Germinal center (tissue), 1 donor: ENCODE measurements around the gene RPP25L.
"Not testable (repeated sequence)": the region's sequence is repeated elsewhere in the genome, so short reads cannot be mapped to it uniquely, and the experiment has no call there.

Experiments
- DNase-seq: peaks from one replicate; pipeline ENCODE4 v3.0.0; 2012; ENCODE audit warnings: mixed read lengths, low spot score

The RPP25L gene, protein sequence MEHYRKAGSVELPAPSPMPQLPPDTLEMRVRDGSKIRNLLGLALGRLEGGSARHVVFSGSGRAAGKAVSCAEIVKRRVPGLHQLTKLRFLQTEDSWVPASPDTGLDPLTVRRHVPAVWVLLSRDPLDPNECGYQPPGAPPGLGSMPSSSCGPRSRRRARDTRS

DNA sequence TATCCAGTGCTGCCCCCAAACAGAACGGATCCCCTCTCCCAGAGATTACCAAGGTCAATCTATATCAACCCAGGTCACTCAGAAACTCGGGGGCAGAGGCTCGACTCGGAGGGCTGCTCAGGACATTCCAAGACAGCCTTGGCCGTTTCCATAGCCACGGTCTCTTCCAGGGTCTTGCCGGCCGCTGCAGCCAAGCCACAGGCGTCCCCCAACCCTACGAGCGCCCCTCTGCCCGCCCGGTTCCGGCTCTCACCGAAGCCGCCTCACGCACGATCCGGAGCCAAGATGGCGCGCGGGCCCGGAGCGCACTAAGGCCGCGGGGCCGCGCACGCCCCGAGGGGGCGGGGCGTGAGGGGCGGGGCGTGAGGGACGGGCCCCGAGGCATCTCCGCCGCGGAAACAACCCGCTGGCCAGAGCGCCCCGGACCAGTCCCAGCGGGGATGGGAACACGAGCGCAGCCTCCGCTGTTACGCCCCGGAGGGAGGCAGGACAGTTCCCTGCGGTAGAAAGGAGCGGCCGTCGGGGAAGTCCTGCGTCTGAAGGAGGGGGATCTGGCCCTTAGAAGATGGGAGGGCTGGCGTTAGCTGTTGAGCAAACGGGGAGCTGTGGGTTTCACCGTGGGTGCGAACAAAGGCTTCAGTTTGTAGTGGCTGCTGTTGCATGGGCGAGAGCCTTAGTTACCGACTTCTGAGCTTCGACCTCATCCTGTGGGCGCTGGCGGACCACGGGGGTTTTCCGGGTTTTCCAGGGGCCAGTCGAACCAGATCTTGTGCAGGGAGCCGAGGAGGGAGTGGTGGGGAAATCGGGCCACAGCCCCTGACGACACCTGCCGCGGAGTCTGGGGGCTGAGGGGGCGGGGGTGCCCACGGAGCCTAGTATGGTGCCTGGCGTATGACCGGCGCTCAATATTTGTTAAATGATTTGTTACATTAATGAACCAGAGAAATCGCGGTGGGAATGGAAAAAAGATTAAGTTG, at the start of gene RPP25L:
TSS of gene RPP25L (minus strand) at position 287 of the 977 bp plus-strand sequence. CDS start 801 bp downstream, outside the sequence.
- peak; percentile 93 for DNase-seq

- no peak for DNase-seq
Measured at GRCh38 chr9:34659592-34660253, 47.8 kb upstream of the RPP25L start.

DNA sequence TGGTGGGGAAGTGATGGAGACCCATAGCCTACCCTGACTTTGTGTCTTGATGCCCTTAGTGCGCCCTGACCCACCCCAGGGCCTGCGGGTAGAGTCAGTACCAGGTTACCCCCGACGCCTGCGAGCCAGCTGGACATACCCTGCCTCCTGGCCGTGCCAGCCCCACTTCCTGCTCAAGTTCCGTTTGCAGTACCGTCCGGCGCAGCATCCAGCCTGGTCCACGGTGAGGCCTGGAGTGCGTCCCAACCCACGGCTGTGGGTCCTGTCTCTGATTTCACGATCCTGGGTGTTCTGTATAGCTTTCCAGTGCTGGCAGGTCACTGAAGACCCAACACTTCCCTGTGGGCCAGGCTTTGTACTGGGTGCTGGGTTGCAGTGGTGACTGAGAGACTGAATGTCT, 46.6 kb upstream of the RPP25L start:
- no peak for DNase-seq

DNA sequence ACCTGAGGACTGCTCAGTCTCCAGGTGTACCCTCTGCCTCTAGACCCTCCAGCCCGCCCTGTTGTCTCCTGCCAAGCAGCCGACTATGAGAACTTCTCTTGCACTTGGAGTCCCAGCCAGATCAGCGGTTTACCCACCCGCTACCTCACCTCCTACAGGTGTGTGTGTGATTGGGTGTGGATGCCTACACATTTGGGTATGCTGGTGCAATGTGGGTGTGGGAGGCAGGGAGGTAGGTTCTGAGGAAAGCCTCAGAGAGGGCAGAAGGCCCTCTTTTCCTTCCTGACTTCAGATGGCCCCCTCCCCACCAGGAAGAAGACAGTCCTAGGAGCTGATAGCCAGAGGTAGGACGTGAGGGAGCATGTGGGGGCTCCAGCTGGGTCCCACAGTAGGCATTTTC, 45.1 kb upstream of the RPP25L start:
- no peak for DNase-seq

GRCh38 chr9:34655394-34655793, 43.5 kb upstream of the RPP25L start:
- DNase-seq = no peak

- no peak for DNase-seq
Measured at GRCh38 chr9:34654323-34655051, 42.6 kb upstream of the RPP25L start.

DNA sequence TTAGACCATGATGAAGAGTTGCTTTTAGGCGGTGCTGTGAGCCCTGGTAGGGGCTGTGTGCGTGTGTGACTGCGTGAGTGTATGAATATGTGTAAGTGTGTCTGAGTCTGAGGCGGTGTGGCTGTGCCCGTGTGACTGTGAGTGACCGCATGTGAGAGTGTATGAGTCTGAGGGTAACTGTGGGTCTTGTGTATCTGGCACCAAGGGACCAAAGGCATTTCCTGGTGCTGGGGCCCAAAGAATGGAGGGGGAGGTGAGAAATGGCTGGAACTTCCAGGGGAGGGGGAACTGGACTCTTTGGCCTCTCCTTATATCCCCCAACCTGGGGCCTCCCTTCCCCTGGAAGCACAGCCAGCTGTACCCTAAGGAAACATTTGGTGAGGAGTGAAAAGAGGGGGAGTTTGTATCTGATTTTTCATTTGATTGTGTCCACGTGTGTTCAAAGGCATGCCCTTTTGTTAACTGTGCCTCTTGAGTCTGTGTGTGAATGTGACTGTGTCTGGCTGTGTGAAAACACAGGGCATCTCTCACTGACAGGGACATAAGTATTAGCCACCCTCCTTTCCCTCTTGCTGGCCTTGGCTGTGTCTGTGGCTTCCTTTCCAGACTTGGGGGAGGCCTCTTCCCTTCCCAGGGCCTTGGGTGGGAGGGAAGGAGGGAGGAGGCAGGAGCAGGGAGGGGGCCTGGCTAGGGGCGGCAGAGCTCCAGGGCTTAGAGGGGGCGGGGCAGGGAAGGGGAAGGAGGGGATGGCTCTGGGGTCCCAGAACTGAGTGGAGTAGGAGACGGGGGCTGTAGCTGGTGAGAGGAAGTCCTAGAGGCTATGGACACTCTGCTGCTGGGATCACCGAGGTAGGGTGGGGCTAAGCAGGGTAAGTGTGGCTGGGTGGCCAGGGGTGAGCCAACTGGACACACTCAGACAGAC, 41.5 kb upstream of the RPP25L start:
- DNase-seq = no peak

DNA sequence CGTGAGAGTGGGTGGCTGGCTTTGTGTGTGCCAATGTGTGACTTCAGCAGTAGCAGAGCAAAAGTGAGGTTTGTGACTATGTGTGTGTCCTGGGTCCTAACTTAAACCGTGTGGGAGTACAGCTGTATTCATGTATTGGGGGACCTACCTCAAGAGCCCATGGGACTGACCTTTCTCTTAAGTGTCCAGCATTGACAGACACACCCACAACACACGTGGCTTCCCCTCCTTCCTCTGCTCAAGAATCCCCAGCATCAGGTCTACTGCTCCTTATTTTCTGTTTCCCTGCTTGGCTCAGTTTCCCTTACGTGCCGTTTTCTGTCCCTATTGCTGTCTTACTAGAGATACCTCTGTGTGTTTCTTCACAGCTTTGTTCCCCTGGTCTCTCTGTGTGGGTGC, 40.7 kb upstream of the RPP25L start:
- DNase-seq = no peak

DNA sequence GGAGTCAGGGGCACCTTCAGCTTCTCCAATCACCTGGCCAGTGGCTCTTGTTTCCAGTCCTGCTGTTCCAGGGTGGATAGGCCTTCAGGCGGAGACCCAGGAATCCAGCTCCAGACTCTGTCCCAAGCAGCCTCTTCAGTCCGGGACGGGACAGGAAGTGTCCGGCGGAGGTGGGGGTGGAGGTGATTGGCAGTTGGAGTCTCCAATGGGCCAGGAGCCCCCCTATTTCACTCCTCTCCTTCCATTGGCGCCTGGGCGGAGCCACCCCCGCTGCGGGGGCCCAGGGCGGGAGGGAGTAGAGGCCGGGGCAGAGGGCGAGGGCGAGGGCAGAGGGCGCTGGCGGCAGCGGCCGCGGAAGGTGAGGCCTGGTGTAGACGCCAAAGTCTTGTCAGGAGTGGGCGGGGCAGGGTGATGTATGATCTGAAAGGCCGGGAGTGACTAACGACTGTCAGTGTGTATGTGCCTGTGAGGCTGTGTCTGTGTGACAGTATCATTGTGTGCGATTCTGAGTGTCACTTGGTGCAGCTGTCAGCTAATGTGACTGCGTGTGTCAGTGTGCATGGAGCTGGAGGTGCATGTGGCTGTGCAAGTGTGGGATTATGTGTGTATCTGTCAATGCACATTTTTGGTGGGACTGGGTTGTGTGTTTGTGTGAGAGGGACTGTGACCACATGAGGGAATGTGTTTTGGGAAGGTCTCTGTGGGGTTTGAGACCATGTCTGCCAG, 40.1 kb upstream of the RPP25L start, which contains the start of gene IL11RA:
TSS of gene IL11RA (plus strand) at position 310 of the 726 bp plus-strand sequence. CDS start 3,033 bp downstream, outside the sequence.
- peak; percentile 17 for DNase-seq

GRCh38 chr9:34651321-34651720, 39.4 kb upstream of the RPP25L start:
- DNase-seq = no peak

GRCh38 chr9:34650816-34651215, 38.9 kb upstream of the RPP25L start:
- DNase-seq = no peak

GRCh38 chr9:34648673-34649072, 36.8 kb upstream of the RPP25L start:
- DNase-seq = no peak

DNA sequence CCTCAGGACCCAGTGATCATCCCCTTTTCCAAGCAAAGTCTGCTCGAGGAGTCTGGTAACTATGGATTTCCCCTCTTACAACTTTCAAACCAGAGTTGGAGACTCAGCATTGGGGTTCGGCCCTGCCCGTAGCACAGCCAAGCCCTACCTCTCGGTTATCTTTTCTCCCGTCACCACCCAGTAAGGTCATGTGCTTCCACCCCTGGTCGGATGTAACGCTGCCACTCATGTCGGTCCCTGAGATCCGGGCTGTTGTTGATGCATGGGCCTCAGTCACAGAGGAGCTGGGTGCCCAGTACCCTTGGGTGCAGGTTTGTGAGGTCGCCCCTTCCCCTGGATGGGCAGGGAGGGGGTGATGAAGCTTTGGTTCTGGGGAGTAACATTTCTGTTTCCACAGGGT, 35.8 kb upstream of the RPP25L start:
- no peak for DNase-seq

DNA sequence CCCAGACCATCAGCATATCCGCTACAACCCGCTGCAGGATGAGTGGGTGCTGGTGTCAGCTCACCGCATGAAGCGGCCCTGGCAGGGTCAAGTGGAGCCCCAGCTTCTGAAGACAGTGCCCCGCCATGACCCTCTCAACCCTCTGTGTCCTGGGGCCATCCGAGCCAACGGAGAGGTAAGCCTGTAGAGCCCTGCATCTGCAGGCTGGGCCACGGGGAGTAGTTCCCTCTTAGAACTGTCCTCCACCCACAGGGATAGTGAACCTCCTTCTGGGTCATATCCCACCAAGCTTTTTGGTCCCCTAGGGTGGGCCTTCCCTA, 35.1 kb upstream of the RPP25L start:
- DNase-seq = no peak

DNA sequence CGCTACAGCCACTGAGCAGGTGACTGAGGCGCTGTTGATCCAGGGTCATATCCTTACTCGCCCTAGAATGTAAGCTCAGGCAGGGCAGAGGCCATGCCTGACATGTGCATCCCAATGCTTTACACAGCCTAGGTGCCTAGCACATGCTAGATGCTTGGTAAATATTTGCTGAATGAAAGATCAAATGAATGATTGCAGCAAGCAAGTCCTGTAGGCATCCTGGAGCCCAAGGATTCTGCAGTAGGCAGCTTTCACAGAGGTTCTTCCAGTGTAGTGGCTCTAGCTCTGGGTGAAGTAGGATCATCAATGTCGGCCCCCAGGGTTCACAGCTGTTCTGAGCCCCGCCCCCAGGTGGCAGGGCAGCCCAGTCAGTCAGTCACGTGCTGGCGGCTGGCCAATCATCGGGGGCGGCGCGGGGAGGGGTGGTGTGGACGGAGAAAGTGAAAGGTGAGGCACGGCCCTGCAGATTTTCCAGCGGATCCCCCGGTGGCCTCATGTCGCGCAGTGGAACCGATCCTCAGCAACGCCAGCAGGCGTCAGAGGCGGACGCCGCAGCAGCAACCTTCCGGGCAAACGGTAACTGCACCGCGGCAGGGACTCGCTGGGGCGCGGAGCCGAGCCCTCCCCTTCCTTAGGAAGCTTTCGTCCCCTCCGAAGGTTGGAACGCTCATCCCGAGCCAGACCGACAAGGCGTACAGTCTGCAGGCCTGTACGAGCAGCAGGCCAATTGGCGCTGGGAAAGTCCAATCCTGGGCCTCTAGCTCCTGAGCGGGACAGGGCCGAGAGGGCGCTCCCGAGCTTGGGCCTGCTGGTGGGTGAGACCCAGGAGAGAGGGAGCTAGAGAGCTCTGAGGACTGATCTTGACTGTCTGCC, 34.5 kb upstream of the RPP25L start, which contains the start of gene GALT:
TSS of gene GALT (plus strand) at position 465 of the 873 bp plus-strand sequence. CDS start at position 495, 30 bp downstream.
- DNase-seq = peak; percentile 98

DNA sequence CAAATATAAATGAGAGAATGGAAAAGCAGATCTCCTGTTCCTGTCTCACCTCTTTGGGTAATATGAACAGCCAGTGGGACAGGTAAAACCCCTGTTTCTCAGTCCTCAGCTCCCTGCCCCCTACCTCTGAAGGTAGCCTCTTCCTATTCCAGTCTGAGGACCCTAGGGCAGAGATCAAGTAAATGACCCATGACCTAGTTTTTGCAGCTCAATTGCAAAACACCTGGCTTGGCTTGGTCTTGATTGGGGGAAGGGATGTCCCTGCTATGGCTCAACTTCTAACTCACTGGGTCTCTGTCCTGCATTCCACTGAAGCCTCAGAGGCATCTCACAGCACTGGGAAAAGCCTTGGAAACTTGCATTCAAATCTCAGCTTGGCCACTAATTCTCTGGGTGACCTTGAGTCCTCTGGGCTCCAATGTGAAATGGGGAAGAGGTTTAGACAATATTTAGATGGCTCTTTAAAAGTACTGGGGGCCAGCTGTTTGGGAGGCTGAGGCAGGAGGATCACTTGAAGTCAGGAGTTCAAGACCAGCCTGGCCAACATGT, 32.9 kb upstream of the RPP25L start:
- no peak for DNase-seq

DNA sequence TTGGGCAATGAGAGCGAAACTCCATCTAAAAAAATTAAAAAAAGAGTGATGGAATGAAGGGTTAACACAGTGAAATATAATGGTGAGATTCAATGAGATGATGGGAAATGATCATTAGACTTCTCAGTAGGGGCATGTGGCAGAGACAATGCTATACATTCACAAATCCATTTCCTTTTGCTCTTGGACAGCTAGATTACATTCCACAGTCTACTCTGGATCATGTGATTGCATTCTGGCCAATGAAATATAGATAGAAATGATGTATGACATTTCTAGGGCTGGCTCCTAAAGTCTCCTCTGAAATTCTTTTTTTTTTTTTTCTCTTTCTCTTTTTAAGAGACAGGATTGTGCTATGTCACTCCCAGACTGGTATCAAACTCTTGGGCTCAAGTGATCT, 30.8 kb upstream of the RPP25L start:
- DNase-seq = no peak

DNA sequence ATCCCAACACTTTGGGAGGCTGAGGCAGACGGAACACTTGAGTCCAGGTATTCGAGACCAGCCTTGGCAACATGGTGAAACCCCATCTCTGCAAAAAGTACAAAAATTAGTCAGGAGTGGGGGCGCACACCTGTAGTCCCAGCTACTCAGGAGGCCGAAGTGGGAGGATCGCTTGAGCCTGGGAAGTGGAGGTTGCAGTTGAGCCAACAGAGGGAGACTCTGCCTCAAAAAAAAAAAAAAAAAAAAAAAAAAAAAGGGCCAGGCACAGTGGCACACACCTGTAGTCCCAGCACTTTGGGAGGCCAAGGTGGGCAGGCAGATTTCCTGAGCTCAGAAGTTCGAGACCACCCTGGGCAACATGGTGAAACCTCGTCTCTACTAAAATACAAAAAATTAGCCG, 27.4 kb upstream of the RPP25L start:
- not testable (repeated sequence) for DNase-seq

- no peak for DNase-seq
Measured at GRCh38 chr9:34638138-34638445, 26.2 kb upstream of the RPP25L start.
